Spleen (tissue), 11 donors: Measurements from ENCODE around the gene ACSF2. TPM values are rescaled to one million over a fixed set of nuclear protein-coding genes. Genes with fewer than 3 reads are reported as not detected.

ENCODE experiments used
- DNase-seq: peaks from one replicate; pipeline ENCODE4 v3.0.0-alpha.2; 2020
- H3K27ac ChIP-seq, 8 donors: fragments of 200-600 bp; sonication (generic) in 7 of 8; 1 replicate in 4 of 8; 2 replicates in 4 of 8; pipeline versions ENCODE4 v1.5.0 to v1.8.0; 2016 to 2021; ENCODE audit warnings: inconsistent platforms in 4 of 8, mild to moderate bottlenecking in 4 of 8, moderate library complexity in 1 of 8
- H3K27me3 ChIP-seq, 7 donors: fragments of 200-600 bp; sonication (generic) in 6 of 7; replicated peaks in 1 of 7; 1 replicate in 4 of 7; 2 replicates in 3 of 7; pipeline versions ENCODE4 v1.5.0 to v1.8.0; 2016 to 2021; ENCODE audit warnings: inconsistent platforms in 3 of 7, mild to moderate bottlenecking in 1 of 7
- H3K36me3 ChIP-seq, 6 donors: fragments of 200-600 bp; sonication (generic) in 5 of 6; 1 replicate in 4 of 6; 2 replicates in 2 of 6; pipeline versions ENCODE4 v1.5.0 to v1.8.0; 2016 to 2021; ENCODE audit warnings: inconsistent platforms in 2 of 6
- H3K4me1 ChIP-seq, 6 donors: fragments of 200-600 bp; sonication (generic) in 5 of 6; 1 replicate in 3 of 6; 2 replicates in 3 of 6; pipeline versions ENCODE4 v1.5.0 to v1.8.0; 2016 to 2021; ENCODE audit warnings: inconsistent platforms in 3 of 6
- H3K4me3 ChIP-seq, 8 donors: fragments of 200-600 bp; sonication (generic) in 7 of 8; 1 replicate in 4 of 8; 2 replicates in 4 of 8; pipeline versions ENCODE4 v1.5.0 to v1.8.0; 2016 to 2021; ENCODE audit warnings: inconsistent platforms in 4 of 8, mild to moderate bottlenecking in 4 of 8, moderate library complexity in 2 of 8
- H3K9me3 ChIP-seq, 8 donors: fragments of 200-600 bp; sonication (generic) in 7 of 8; 1 replicate in 4 of 8; 2 replicates in 4 of 8; pipeline versions ENCODE4 v1.5.0 to v1.8.0; 2016 to 2021; ENCODE audit warnings: inconsistent platforms in 4 of 8
- POLR2A ChIP-seq, 3 donors: fragments of 450-650 bp; IDR thresholded peaks; one replicate each; pipeline ENCODE4 v1.5.1; 2017; ENCODE audit warnings: antibody characterized with exemption in 3 of 3, mild to moderate bottlenecking in 1 of 3
- POLR2AphosphoS5 ChIP-seq, 3 donors: sonication (generic); formaldehyde crosslinking; IDR thresholded peaks; one replicate each; pipeline ENCODE4 v1.5.1; 2017; ENCODE audit warnings: antibody characterized with exemption in 3 of 3
- WGBS, 5 donors: extraction: QIAGEN DNeasy Blood & Tissue Kit in 3 of 5; methylation state at CpG; one replicate each; pipeline versions ENCODE4 v1.1.5 to v1.1.7; 2013 to 2018; 5-methylcytosine and 5-hydroxymethylcytosine counted together
- intact Hi-C: fragments of 100-400 bp; cut with DNase I; formaldehyde crosslinking; loops from one replicate; pipeline ENCODE4 v1.15.0; 2023; ENCODE audit warnings: low total_unique reads
- polyA plus RNA-seq, 3 donors: library from polyadenylated mRNA; stranded (reverse); fragments of 200-250 nt; gene quantifications; one replicate each; pipeline ENCODE4 v1.2.1, GENCODE V29; 2013
- total RNA-seq, 7 donors: library from RNA; depleted of rRNA in 3 of 7; stranded (reverse); fragments of >200 nt in 3 of 7; fragmentation: NEBNext Ultra II Directional in 4 of 7; extraction: Animal tissue kit (Norgen Biotek cat#: 25700) in 4 of 7; gene quantifications; one replicate each; pipeline versions ENCODE4 v1.1.0 to v1.2.1, GENCODE V29; 2016 to 2021
- TF ChIP-seq, protein P1 (sequence below), 11 experiments: fragments of 200-600 bp in 7 of 11; fragments of 450-650 bp in 4 of 11; sonication (generic) in 4 of 11; IDR thresholded peaks in 8 of 11; conservative IDR thresholded peaks in 3 of 11; 1 replicate in 7 of 11; 2 replicates in 4 of 11; pipeline versions ENCODE4 v1.4.0 to v1.8.0; 2016 to 2021; ENCODE audit warnings: antibody characterized with exemption in 11 of 11, inconsistent platforms in 4 of 11, mild to moderate bottlenecking in 1 of 11
- donor health status: healthy with polysubstance abuse.
- donor health status: DM: no; HTN: no; CAD: no; lungs with moderate emphysema.
- donor health status: DM: no; HTN: no; CAD: no.
- donor health status: Bipolar disorder and iron deficiency.
- donor health status: healthy.
- donor health status: DM: no; HTN: no; CAD: no.
- donor health status: DM: yes; HTN: yes; CAD: no.

ACSF2 gene
- total and polyA plus RNA-seq, 10 donors: 21.7 to 50.0 (median 39.1) TPM

DNA sequence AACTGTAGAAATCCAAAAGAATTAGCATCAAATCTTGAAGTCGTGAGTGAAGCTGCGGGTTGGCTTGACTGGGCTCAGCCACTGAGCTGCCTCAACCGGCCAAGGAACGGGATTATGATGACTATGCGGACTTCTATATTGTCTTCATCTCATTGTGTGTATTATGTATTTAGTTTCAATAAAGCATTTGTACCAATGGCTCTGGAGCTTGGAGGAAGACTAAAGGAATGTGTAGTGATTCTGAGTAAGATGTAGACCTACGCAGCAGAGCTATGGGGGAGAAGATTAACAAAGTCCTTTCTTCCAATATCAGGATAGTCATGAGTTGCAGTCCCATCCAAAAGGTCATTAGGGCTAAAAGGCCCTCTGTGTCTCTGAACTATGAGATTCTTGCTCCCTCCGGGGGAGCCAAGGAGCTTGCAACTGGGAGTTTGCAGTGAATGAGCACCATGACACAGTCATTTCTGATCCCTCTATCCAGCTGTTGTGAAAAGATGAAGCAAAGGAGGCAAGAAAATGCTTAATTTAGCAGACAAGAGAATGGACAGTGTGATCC lies 44.7 kb upstream of the ACSF2 start:
- intact Hi-C loops: no loop called here
- Histone ChIP-seq H3K4me3 (no peak overlapping the region), H3K36me3 (peaks cover 11 to 78% (median 64%) of the 10 kb centered on the region in 6 donors), H3K9me3 (no peaks in the 10 kb centered on the region), H3K27ac (no peak overlapping the region), H3K4me1 (no peaks in the 10 kb centered on the region), H3K27me3 (no peaks in the 10 kb centered on the region)
- TF ChIP-seq, protein P1, sequence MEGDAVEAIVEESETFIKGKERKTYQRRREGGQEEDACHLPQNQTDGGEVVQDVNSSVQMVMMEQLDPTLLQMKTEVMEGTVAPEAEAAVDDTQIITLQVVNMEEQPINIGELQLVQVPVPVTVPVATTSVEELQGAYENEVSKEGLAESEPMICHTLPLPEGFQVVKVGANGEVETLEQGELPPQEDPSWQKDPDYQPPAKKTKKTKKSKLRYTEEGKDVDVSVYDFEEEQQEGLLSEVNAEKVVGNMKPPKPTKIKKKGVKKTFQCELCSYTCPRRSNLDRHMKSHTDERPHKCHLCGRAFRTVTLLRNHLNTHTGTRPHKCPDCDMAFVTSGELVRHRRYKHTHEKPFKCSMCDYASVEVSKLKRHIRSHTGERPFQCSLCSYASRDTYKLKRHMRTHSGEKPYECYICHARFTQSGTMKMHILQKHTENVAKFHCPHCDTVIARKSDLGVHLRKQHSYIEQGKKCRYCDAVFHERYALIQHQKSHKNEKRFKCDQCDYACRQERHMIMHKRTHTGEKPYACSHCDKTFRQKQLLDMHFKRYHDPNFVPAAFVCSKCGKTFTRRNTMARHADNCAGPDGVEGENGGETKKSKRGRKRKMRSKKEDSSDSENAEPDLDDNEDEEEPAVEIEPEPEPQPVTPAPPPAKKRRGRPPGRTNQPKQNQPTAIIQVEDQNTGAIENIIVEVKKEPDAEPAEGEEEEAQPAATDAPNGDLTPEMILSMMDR (IDR thresholded peaks at IDR 0.05 in 8 of 11, conservative IDR thresholded peaks at IDR 0.05 in 3 of 11): no peak
- TF ChIP-seq POLR2AphosphoS5 (IDR thresholded peaks at IDR 0.05) (no peak), POLR2A (IDR thresholded peaks at IDR 0.05) (no peak)
- WGBS, 5 donors: 87 to 97% (median 94%) methylated on average over 7 of the region's 7 CpGs
- DNase-seq: peak; percentile 25

DNA sequence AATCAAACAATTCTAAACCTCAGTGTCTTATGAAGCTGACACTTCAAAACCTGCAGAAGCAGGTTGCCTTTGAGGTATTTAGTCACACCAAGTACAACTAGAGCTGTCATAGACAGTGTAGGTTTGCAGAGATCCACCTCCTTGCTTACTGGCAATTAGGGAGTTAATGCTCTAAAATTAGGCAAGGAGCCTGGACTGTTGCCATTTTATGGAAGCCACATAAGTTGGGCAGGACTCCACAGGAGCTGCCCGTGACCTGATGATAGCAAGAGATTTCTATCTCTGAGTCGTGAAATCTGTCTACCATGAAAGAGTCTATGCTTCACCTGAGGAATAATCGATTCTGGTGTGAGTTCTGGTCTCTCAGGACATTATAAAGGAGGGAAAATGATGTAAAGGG lies 44.1 kb upstream of the ACSF2 start:
- Histone ChIP-seq H3K4me3 (no peak overlapping the region), H3K4me1 (no peaks in the 10 kb centered on the region), H3K27me3 (no peaks in the 10 kb centered on the region), H3K27ac (no peak overlapping the region), H3K36me3 (peaks cover 12 to 84% (median 70%) of the 10 kb centered on the region in 6 donors), H3K9me3 (no peaks in the 10 kb centered on the region)
- TF ChIP-seq, protein P1 (IDR thresholded peaks at IDR 0.05 in 8 of 11, conservative IDR thresholded peaks at IDR 0.05 in 3 of 11): no peak
- TF ChIP-seq POLR2A (IDR thresholded peaks at IDR 0.05) (no peak), POLR2AphosphoS5 (IDR thresholded peaks at IDR 0.05) (no peak)
- intact Hi-C loops: no loop called here
- WGBS, 5 donors: 62 to 85% (median 72%) methylated on average over 3 of the region's 3 CpGs
- DNase-seq: no peak

DNA sequence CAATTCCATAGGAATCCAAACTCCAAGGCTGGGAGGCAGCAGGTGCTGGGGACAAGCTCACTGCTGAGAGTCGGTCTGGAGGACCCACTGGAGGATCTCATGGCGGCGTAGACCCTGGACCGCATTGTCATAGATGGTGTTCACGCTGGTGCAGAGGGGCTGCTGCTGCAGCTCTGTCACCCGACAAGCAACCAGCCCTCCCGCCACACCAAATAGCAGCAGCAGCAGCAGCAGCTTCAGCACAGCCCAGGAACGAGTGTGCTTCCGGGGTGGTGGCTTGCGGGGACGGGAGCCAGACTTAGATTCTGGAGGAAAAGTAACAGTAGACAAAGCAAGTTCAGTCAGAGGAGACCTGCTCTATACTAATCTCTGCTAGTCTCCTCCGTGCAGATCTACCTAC lies 43.1 kb upstream of the ACSF2 start:
- DNase-seq: peak; percentile 42
- 94 to 98% (median 95%) methylated on average over 10 to 12 of the region's 12 CpGs for WGBS, 5 donors

DNA sequence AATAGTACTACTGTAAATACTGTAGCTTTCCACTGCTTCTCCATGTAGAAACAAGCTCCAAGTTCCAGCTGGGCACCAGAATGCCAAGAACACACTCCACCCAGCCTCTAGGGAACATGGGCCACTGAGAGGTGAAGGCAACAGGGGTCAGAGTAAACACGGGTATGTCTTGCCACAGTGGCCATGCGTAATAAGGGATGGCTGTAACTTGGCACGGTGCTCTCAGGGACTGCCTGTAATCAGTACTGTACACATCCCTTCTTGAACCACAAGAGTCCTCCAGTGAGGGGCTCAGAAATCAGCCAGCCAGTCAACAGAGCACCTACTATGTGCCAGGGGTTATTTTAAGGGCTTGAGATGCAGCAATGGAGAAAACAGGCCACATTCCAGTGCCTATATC lies 39.5 kb upstream of the ACSF2 start:
- no peak overlapping the region for H3K27ac ChIP-seq

More for the DNA sequence above, 43.1 kb upstream of the ACSF2 start:
- intact Hi-C loops: no loop called here
- Histone ChIP-seq H3K36me3 (peaks cover 15 to 94% (median 80%) of the 10 kb centered on the region in 6 donors), H3K27me3 (no peaks in the 10 kb centered on the region), H3K4me3 (no peak overlapping the region), H3K27ac (no peak overlapping the region), H3K4me1 (no peaks in the 10 kb centered on the region), H3K9me3 (no peaks in the 10 kb centered on the region)
- TF ChIP-seq, protein P1 (IDR thresholded peaks at IDR 0.05 in 8 of 11, conservative IDR thresholded peaks at IDR 0.05 in 3 of 11): no peak
- TF ChIP-seq POLR2A (IDR thresholded peaks at IDR 0.05) (no peak), POLR2AphosphoS5 (IDR thresholded peaks at IDR 0.05) (peak in 1 of 3 donors; percentile 48)

More for the DNA sequence above, 39.5 kb upstream of the ACSF2 start:
- 70 to 86% (median 83%) methylated on average over 3 of the region's 3 CpGs for WGBS, 5 donors
- Histone ChIP-seq H3K4me3 (no peak overlapping the region), H3K36me3 (peaks cover 15 to 100% (median 99%) of the 10 kb centered on the region in 6 donors), H3K4me1 (peaks cover 0 to 12% (median 0%) of the 10 kb centered on the region in 6 donors), H3K9me3 (no peaks in the 10 kb centered on the region), H3K27me3 (no peaks in the 10 kb centered on the region)
- intact Hi-C loops: no loop called here
- no peak for DNase-seq
- TF ChIP-seq, protein P1 (IDR thresholded peaks at IDR 0.05 in 8 of 11, conservative IDR thresholded peaks at IDR 0.05 in 3 of 11): no peak
- TF ChIP-seq POLR2A (IDR thresholded peaks at IDR 0.05): no peak
- TF ChIP-seq POLR2AphosphoS5 (IDR thresholded peaks at IDR 0.05): no peak
